ENCODE results near the gene CLCN5.

DNA sequence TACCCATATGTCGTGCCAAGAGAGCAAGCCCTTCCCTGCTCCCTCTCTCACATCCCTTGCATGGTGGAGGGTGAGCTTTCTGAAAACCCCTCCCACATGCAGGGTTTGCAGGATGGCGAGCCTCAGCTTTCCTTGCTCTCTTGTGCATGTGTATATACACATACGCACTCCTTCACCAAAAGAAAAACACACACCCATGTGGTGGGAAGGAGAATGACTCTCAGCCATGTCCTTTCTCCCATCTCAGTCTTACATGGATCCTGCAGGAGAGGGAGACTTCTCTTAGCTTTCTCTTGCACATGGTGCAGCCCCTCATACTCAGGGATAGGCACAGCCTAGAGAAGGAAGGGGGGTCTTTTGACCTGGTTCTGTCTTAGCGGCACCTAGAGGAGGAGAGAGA, 81.1 kb downstream of the CLCN5 start:
- TF ChIP-seq POLR2AphosphoS5 (IDR thresholded peaks at IDR 0.05; ENCODE audit: low read length) (no peak), STAT1 (conservative IDR thresholded peaks at IDR 0.05) (no peak), SMAD1 (IDR thresholded peaks at IDR 0.05; ENCODE audit: low read depth, partially characterized antibody) (no peak), HDAC6 (IDR thresholded peaks at IDR 0.05; ENCODE audit: unreplicated experiment) (no peak), POLR2A (IDR thresholded peaks at IDR 0.05; ENCODE audit: low read depth, low read length) (no peak), ZBTB33 (IDR thresholded peaks at IDR 0.05) (no peak), RFX5 (IDR thresholded peaks at IDR 0.05; ENCODE audit: low read depth, low read length) (no peak), CHD4 (IDR thresholded peaks at IDR 0.05) (no peak), NFXL1 (IDR thresholded peaks at IDR 0.05; ENCODE audit: borderline replicate concordance) (no peak), KDM1A (IDR thresholded peaks at IDR 0.05; ENCODE audit: borderline replicate concordance) (no peak)
- TF ChIP-seq, protein P1, sequence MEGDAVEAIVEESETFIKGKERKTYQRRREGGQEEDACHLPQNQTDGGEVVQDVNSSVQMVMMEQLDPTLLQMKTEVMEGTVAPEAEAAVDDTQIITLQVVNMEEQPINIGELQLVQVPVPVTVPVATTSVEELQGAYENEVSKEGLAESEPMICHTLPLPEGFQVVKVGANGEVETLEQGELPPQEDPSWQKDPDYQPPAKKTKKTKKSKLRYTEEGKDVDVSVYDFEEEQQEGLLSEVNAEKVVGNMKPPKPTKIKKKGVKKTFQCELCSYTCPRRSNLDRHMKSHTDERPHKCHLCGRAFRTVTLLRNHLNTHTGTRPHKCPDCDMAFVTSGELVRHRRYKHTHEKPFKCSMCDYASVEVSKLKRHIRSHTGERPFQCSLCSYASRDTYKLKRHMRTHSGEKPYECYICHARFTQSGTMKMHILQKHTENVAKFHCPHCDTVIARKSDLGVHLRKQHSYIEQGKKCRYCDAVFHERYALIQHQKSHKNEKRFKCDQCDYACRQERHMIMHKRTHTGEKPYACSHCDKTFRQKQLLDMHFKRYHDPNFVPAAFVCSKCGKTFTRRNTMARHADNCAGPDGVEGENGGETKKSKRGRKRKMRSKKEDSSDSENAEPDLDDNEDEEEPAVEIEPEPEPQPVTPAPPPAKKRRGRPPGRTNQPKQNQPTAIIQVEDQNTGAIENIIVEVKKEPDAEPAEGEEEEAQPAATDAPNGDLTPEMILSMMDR (IDR thresholded peaks at IDR 0.05 in 2 of 3, conservative IDR thresholded peaks at IDR 0.05 in 1 of 3; ENCODE audit: control insufficient read depth in 2 of 3, extremely low read depth in 1 of 3, insufficient read depth in 1 of 3, low read depth in 3 of 3, low read length in 3 of 3): no peak
- TF ChIP-seq, protein P2, sequence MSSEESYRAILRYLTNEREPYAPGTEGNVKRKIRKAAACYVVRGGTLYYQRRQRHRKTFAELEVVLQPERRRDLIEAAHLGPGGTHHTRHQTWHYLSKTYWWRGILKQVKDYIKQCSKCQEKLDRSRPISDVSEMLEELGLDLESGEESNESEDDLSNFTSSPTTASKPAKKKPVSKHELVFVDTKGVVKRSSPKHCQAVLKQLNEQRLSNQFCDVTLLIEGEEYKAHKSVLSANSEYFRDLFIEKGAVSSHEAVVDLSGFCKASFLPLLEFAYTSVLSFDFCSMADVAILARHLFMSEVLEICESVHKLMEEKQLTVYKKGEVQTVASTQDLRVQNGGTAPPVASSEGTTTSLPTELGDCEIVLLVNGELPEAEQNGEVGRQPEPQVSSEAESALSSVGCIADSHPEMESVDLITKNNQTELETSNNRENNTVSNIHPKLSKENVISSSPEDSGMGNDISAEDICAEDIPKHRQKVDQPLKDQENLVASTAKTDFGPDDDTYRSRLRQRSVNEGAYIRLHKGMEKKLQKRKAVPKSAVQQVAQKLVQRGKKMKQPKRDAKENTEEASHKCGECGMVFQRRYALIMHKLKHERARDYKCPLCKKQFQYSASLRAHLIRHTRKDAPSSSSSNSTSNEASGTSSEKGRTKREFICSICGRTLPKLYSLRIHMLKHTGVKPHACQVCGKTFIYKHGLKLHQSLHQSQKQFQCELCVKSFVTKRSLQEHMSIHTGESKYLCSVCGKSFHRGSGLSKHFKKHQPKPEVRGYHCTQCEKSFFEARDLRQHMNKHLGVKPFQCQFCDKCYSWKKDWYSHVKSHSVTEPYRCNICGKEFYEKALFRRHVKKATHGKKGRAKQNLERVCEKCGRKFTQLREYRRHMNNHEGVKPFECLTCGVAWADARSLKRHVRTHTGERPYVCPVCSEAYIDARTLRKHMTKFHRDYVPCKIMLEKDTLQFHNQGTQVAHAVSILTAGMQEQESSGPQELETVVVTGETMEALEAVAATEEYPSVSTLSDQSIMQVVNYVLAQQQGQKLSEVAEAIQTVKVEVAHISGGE (CRISPR knock-in tag; IDR thresholded peaks at IDR 0.05): no peak
